ENCODE data around the gene TMEM39B.
"Not testable (repeated sequence)": the region's sequence is repeated elsewhere in the genome, so short reads cannot be mapped to it uniquely, and the experiment has no call there.

DNA sequence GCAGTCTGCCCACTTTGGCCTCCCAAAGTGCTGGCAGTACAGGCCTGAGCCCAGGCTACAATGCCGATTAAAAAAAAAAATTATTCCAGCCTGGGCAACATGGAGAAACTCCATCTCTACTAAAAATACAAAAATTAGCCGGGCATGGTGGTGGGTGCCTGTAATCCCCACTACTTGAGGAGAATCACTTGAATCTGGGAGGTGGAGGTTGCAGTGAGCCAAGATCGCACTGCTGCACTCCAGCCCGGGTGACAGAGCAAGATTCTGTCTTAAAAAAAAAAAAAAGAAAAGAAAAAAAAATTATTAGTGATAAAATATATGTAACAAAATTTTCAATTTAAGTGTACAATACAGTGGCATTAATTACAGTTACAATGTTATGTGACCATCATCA lies 70.6 kb downstream of the TMEM39B start:
- TF ChIP-seq CTCF (conservative IDR thresholded peaks at IDR 0.05; ENCODE audit: low read depth, low read length); EZH2 (IDR thresholded peaks at IDR 0.05; ENCODE audit: borderline replicate concordance, low read depth, low read length, poor library complexity, severe bottlenecking): not testable (repeated sequence)
